ENCODE data around the gene ZNF654.
"Not testable (repeated sequence)": the region's sequence is repeated elsewhere in the genome, so short reads cannot be mapped to it uniquely, and the experiment has no call there.

The ZNF654 gene

GRCh38 chr3:88059380-88060170 is 520 bp downstream of the ZNF654 start:
- FAIRE-seq = no peak
- DNase-seq (ENCODE audit: low spot score) = peak; percentile 32

- FAIRE-seq = no peak
- DNase-seq (ENCODE audit: low spot score) = no peak
Measured at GRCh38 chr3:88061746-88062145, 2.7 kb downstream of the ZNF654 start.

- DNase-seq (ENCODE audit: low spot score) = no peak
- no peak for FAIRE-seq
Measured at GRCh38 chr3:88075072-88075471, 16.0 kb downstream of the ZNF654 start.

- DNase-seq (ENCODE audit: low spot score) (no peak), FAIRE-seq (no peak)
Measured at GRCh38 chr3:88075497-88075896, 16.4 kb downstream of the ZNF654 start.

- DNase-seq (ENCODE audit: low spot score) (no peak), FAIRE-seq (no peak)
Measured at GRCh38 chr3:88076712-88077111, 17.7 kb downstream of the ZNF654 start.

GRCh38 chr3:88078932-88079331 is 19.9 kb downstream of the ZNF654 start:
- DNase-seq (ENCODE audit: low spot score) (no peak), FAIRE-seq (no peak)

- no peak for DNase-seq (ENCODE audit: low spot score)
- FAIRE-seq = no peak
Measured at GRCh38 chr3:88082854-88083253, 23.8 kb downstream of the ZNF654 start.

DNA sequence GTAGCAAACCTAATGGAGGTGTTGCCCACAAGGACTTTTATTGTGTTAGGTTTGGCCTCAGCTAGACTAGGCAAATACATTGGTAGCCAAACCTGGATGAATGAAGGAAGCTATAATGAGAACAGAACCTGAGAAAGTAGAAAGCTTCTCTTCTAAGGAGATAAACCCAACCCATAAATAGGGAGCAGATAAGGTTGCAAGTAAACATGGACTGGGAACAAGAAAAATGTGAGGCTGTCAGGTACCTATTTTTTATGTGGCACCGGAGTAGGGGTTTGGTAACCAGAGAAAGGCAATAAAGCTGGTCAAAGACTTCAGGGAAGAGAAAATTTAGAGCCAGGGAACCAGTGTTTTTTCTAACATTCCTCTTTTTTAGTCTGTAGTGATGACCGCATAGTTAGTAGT is 25.0 kb downstream of the ZNF654 start:
- no peak for DNase-seq (ENCODE audit: low spot score)

DNA sequence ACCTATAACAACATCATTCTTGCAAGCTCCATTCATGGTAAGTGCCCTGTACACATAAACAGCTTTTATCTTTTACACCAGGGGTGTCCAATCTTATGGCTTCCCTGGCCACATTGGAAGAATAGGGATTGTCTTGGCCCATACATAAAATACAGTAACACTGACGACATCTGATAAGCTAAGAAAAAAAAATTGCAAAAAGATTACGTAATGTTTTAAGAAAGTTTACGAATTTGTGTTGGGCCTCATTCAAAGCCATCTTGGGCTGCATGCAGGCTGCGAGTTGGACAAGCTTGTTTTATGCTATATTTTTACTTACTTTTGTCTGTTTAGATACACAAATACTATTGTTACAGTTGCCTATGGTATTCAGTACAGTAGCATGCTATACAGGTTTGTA is 31.6 kb downstream of the ZNF654 start:
- no peak for DNase-seq (ENCODE audit: low spot score)
- FAIRE-seq = no peak

More for the DNA sequence above, 25.0 kb downstream of the ZNF654 start:
- no peak for FAIRE-seq

DNA sequence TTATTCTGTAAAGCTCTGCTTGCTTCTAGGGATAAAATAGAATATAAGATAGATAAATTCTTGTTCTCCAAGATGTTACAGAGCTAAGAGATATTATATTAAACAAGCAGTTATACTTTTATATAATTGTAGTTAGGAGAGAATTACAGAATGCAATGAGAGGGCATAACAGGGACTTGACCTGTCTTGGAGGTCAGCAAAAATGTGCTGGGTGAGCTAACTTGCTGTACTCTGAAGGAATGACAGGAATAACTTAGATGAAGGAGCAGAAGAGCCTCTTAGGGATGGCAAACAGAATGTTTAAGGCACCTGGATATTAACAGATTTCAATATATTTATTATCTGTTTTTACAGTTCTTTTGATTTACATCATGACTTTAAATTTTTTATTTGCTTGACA is 33.2 kb downstream of the ZNF654 start:
- FAIRE-seq (no peak), DNase-seq (ENCODE audit: low spot score) (no peak)

DNA sequence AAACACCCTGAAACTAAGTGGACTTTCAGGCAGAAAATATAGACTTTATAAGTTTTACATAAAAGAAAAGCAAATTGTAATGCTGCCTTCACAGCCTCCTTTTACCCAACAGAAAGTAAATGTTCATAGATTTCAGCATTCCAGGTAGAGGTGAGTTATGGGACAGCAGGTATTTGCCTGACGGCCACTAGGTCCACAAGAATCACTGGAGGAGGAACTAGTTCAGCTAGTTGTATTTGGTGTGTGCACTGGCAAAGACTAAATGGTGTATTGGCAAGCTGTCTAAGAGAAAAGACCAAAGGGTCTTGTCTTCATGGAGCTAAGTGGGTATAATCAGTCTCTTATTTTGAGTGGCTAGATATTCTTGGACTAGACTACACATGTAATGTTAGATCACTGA is 34.2 kb downstream of the ZNF654 start:
- DNase-seq (ENCODE audit: low spot score) (no peak), FAIRE-seq (no peak)

GRCh38 chr3:88101142-88101541 is 42.1 kb downstream of the ZNF654 start:
- no peak for FAIRE-seq
- DNase-seq (ENCODE audit: low spot score) = no peak

DNA sequence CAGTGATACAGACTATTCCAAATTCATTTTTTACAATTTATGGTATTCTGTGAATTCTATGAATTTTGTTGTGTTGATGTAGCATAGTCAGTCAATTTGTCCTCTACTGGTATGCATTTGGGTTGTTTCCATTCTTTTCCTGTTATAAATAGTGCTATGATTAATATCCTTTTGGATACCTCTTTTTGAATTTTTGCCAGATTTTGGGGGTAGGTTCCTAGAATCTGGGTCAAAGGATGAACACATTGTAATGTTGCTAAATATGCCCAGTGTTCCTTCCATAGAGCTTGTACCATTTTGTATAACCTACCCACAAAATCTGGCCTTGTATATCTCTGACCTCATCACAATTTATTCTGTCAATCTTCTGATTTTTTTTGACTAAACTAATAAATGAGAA is 46.3 kb downstream of the ZNF654 start:
- no peak for FAIRE-seq

GRCh38 chr3:88112289-88112688 is 53.2 kb downstream of the ZNF654 start:
- no peak for FAIRE-seq
- DNase-seq (ENCODE audit: low spot score) = no peak

More for the DNA sequence above, 46.3 kb downstream of the ZNF654 start:
- DNase-seq (ENCODE audit: low spot score) = no peak

GRCh38 chr3:88113311-88114162 is 54.5 kb downstream of the ZNF654 start:
- FAIRE-seq = no peak

GRCh38 chr3:88114878-88115549 is 56.0 kb downstream of the ZNF654 start:
- DNase-seq (ENCODE audit: low spot score) = no peak
- FAIRE-seq = no peak

More at GRCh38 chr3:88113311-88114162, 54.5 kb downstream of the ZNF654 start:
- DNase-seq (ENCODE audit: low spot score) = peak; percentile 43

- DNase-seq (ENCODE audit: low spot score) (no peak), FAIRE-seq (no peak)
Measured at GRCh38 chr3:88117683-88118082, 58.6 kb downstream of the ZNF654 start.

DNA sequence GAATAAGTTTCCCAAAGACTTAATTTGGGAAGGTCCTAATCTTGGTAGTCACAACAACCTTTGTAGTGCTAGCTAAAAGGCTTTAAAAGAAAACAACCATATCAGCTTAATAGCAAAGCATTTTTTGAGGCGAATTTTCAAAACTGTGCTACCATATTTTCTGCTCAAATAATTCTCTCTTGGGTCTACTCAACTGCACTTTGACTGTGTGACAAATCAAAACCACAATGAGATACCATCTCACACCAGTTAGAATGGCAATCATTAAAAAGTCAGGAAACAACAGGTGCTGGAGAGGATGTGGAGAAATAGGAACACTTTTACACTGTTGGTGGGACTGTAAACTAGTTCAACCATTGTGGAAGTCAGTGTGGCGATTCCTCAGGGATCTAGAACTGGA is 59.5 kb downstream of the ZNF654 start:
- FAIRE-seq; DNase-seq (ENCODE audit: low spot score): not testable (repeated sequence)

DNA sequence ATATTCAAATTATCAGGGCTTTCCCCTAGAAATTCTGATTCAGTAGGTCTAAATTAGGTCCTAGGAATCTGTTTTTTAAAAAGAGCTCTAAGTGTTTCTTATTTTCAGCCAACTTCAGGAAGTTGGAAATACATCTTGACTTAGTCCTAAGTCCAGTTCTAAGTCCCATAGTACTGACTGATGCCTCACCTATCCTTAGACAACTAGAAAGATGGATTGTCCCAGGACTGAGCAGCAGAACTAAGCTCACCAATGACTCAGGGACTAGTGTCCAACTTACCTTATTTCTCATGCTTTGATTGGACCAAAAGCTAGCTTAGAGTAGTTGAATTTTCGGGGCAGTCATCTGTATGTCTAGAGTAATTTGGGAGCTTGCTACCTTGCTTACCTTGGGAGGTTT is 64.5 kb downstream of the ZNF654 start:
- DNase-seq (ENCODE audit: low spot score) = no peak
- FAIRE-seq = no peak

- no peak for FAIRE-seq
Measured at GRCh38 chr3:88131695-88132094, 72.6 kb downstream of the ZNF654 start.

DNA sequence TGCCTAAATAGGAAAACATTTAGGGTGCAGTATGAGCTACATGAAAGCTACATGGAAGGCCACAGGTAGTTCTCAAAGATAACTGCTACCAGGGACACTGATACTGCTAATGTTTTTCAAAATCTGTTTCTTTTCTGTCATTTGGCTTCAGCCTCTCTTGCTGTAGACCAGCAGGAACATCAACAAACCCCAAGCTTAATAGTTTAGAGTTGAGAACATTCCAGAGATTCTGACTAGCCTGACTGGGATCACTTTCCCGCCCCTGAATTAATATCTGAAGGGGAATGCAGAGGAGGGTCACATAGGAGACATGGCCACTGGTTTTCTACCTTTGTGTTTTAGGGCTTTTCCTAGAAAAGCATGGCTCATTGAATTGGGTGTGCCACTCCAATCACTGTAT is 73.8 kb downstream of the ZNF654 start:
- DNase-seq (ENCODE audit: low spot score) (no peak), FAIRE-seq (no peak)

More at GRCh38 chr3:88131695-88132094, 72.6 kb downstream of the ZNF654 start:
- DNase-seq (ENCODE audit: low spot score) = no peak
